RKO (cell line): ENCODE data around the gene STX1B.
"Not testable (repeated sequence)": the region's sequence is repeated elsewhere in the genome, so short reads cannot be mapped to it uniquely, and the experiment has no call there.

ENCODE experiments used
- DNase-seq: peaks from one replicate; pipeline ENCODE4 v3.0.0-alpha.2; 2016; ENCODE audit warnings: low spot score

Gene STX1B

DNA sequence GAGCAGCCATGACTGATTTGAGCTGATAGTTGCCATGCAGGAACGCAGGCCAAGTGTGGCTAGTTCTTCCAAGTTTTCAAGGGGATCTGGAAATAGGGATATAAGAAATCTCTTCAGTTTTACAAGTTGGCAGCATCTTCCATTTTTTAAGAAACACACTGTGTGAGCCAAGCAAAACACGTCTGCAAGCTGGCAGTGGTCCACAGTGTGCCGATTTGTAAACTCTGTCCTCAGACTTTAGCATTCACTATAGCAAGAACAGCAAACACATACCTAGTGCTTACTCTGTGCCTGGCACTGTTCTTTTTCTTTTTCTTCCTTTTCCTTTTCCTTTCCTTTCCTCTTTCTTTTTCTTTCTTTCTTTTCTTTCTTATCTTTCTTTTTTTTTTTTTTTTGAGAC lies 58.7 kb downstream of the STX1B start:
- DNase-seq, result no peak

GRCh38 chr16:30951193-30951592 lies 59.2 kb downstream of the STX1B start:
- DNase-seq, result no peak

DNA sequence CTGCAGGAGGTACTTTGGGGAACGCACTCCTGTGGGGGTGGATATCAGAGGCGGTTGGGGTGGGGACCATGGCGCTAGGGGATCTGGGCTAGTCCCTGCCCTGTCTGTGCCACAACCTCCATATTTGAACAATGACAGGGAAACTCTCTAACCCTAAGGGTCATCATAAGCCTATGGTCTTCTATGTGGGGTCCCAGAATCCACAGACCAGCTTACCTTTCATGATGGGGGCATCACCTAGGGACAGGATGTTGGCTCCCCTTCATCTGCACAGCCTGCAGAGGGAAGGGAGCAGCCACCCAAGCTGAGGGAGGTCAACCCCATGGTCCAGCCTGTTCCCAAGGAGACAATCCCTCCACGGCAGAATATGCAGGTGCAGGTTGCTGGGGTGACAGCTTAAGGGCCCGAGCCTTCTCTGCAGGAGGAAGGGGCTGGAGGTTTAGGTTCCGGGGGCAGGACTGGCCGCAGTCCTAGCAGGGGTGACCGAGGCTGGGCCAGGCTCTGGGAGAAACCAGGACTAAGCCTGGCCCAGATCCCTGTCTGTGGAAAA lies 59.8 kb downstream of the STX1B start:
- DNase-seq, result no peak

GRCh38 chr16:30949650-30950515 lies 60.6 kb downstream of the STX1B start:
- DNase-seq, result peak; percentile 89

- DNase-seq, result peak; percentile 85
Measured at GRCh38 chr16:30948667-30949649, 61.5 kb downstream of the STX1B start, which contains the start of gene ORAI3. Gene ORAI3 (plus strand): TSS chr16:30949068. CDS start chr16:30949290, 222 bp downstream.

DNA sequence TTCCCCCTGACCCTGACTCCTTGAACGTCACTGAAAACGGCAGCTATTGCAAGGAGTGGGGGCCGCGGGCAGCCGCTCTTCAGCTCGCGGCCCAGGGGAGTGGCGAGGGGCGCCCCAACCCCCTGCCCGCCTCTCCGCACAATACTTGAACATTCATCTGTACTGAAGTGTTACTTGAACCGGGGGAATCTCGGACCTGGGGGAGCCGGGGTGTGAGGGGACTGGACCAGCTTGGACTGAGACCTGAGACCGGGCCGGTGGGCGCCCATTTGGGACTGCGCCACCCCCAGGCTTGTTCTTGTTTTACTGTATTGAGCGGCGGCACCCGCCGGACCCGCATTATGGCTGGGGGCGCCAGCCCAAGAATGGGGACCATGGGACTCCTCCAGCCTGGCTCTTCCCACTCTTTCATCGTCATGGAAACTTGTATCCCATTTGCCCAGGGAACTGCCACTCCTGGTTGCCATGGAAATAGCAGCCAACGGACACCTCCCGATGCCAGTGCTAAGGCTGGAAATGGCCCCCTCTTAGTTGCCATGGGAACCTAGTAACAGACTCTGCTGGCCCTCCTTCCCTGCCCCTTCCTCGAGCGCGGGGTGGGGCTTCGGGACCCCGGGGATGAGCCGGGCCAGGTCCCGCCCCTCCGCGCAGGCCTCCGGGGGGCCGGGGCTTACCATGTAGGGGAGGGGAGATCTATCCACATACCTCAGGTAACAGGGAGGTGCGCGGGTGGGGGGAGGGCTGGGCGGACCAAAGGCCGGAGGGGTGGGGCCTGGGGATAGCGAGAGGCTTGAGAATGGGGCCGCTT lies 62.4 kb downstream of the STX1B start:
- peak; percentile 96 for DNase-seq

GRCh38 chr16:30947541-30947858 lies 62.9 kb downstream of the STX1B start:
- DNase-seq, result no peak

- DNase-seq, result no peak
Measured at GRCh38 chr16:30946671-30947540, 63.5 kb downstream of the STX1B start.

DNA sequence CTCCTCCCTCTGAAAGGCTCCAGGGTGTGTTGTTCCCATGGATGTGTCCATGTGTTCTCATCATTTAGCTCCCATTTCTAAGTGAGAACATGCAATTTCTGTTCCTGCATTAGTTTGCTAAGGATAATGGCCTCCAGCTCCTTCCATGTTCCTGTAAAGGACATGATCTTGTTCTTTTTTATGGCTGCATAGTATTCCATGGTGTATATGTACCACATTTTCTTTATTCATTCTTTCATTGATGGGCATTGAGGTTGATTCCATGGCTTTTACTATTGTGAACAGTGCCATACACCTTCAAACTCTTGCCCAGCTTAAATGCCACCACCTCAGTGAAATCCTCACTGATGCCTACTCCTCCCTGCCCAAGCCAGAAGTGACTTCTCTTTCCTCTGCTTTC lies 66.1 kb downstream of the STX1B start:
- DNase-seq, result no peak

GRCh38 chr16:30942426-30942806 lies 68.0 kb downstream of the STX1B start:
- DNase-seq, result no peak

DNA sequence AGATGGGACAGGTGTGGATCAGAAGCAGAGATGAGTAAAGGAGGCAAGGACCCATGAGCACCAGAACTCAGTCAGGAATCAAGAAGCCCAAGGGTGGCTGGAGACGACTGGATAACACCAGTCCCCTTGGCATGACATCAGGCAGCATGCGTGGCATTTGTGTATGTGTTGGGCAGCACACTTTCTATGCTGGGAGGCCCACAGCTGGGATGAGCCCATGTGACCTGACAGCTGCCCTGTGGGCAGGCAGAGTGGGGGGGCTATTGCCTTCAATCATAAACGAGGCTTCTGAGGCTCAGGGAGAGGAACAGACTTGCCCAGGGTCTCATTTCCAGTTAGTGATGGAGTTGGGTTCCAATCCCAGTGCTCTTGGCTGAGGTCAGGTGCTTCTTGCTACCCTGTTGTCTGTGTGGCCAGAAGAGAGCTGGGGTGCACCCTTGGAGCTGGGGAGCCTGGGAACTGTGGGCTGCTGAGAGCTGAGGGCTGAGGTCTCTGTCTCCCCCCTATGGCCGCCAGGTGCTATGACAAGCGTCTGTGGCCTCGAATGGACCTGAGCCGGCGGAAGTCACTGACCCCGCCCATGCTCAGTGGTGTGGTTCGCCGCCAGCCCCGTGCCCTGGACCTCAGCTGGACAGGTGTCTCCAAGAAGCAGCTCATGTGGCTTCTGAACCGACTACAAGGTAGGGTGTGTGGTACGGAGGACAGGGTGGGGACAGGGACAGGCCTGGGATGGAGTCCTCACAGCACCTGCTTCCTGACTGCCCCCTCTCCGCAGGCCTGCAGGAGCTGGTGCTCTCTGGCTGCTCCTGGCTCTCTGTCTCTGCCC lies 68.6 kb downstream of the STX1B start:
- peak; percentile 82 for DNase-seq

- not testable (repeated sequence) for DNase-seq
Measured at GRCh38 chr16:30939571-30939970, 70.9 kb downstream of the STX1B start.
